Body of pancreas (tissue), 4 donors: ENCODE results near the gene ALPL.
A peak's percentile ranks its signal among the peaks of the same experiment; 100 is the strongest.

Experiments used
- POLR2A ChIP-seq, 3 donors: fragments of 450-650 bp; IDR thresholded peaks; one replicate each; pipeline ENCODE4 v1.6.1; 2016; ENCODE audit warnings: antibody characterized with exemption in 3 of 3, mild to moderate bottlenecking in 2 of 3
- TF ChIP-seq, protein P1 (sequence below), 7 experiments: fragments of 450-650 bp in 4 of 7; fragments of 200-600 bp in 3 of 7; sonication (generic) in 3 of 7; IDR thresholded peaks; one replicate each; pipeline ENCODE4 v1.5.1; 2016 to 2019; ENCODE audit warnings: antibody characterized with exemption in 7 of 7

DNA sequence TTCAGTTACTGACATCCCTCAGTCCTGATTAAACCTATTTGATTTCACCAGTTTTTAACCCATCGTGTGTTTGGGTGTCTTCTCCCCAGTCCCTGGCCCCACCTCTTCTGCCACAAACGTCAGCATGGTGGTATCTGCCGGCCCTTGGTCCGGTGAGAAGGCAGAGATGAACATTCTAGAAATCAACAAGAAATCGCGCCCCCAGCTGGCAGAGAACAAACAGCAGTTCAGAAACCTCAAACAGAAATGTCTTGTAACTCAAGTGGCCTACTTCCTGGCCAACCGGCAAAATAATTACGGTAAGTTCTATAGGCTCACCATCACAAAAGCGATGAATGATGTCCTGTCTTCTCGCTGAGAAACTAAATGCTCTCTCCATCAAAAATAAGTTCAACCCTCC lies 40.6 kb upstream of the ALPL start:
- TF ChIP-seq, protein P1, sequence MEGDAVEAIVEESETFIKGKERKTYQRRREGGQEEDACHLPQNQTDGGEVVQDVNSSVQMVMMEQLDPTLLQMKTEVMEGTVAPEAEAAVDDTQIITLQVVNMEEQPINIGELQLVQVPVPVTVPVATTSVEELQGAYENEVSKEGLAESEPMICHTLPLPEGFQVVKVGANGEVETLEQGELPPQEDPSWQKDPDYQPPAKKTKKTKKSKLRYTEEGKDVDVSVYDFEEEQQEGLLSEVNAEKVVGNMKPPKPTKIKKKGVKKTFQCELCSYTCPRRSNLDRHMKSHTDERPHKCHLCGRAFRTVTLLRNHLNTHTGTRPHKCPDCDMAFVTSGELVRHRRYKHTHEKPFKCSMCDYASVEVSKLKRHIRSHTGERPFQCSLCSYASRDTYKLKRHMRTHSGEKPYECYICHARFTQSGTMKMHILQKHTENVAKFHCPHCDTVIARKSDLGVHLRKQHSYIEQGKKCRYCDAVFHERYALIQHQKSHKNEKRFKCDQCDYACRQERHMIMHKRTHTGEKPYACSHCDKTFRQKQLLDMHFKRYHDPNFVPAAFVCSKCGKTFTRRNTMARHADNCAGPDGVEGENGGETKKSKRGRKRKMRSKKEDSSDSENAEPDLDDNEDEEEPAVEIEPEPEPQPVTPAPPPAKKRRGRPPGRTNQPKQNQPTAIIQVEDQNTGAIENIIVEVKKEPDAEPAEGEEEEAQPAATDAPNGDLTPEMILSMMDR (IDR thresholded peaks at IDR 0.05) = peak in 3 of 7 experiments; percentile 25 to 43 (median 33)
- TF ChIP-seq POLR2A (IDR thresholded peaks at IDR 0.05) = no peak
